Astrocyte of the spinal cord (primary cell): ENCODE measurements around the gene CHN2.
A peak's percentile ranks its signal among the peaks of the same experiment; 100 is the strongest.

Source experiments
- DNase-seq: peaks from one replicate; pipeline ENCODE4 v3.0.0; 2011; ENCODE audit warnings: low read depth, low spot score
- H3K4me3 ChIP-seq: 2 replicates; pipeline ENCODE4 v1.5.1; 2011; ENCODE audit warnings: low read depth, mild to moderate bottlenecking, low read length, moderate library complexity
- in situ Hi-C: cut with HindIII; loops from 2 replicates; pipeline ENCODE4 v1.10.0; 2017; ENCODE audit warnings: low sequenced_read_pairs
- TF ChIP-seq, protein P1 (sequence below): IDR thresholded peaks from 2 replicates; pipeline ENCODE4 v1.5.1; 2012; ENCODE audit warnings: low read depth, mild to moderate bottlenecking, low read length, inconsistent platforms

Gene CHN2

DNA sequence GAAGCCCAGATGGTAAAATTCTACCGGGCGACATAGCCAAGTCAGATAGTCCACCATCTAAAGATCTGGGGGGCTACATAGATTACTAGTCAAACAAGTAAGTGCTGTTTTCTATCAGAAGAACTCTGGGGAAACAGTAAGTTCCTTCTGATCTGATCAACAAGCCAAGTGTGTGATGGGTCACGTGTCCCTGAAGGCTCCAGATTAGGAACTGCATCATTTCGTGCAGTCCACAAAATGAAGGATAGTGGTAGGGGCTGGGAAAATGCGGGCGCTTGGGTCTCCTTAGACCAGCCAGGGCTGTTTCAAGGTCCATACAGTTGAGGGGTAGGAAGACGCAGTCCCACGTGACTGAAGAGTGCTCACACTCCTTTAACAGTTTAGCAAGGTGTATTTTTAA, 1.8 kb upstream of the CHN2 start:
- in situ Hi-C loops = no loop called here
- TF ChIP-seq, protein P1, sequence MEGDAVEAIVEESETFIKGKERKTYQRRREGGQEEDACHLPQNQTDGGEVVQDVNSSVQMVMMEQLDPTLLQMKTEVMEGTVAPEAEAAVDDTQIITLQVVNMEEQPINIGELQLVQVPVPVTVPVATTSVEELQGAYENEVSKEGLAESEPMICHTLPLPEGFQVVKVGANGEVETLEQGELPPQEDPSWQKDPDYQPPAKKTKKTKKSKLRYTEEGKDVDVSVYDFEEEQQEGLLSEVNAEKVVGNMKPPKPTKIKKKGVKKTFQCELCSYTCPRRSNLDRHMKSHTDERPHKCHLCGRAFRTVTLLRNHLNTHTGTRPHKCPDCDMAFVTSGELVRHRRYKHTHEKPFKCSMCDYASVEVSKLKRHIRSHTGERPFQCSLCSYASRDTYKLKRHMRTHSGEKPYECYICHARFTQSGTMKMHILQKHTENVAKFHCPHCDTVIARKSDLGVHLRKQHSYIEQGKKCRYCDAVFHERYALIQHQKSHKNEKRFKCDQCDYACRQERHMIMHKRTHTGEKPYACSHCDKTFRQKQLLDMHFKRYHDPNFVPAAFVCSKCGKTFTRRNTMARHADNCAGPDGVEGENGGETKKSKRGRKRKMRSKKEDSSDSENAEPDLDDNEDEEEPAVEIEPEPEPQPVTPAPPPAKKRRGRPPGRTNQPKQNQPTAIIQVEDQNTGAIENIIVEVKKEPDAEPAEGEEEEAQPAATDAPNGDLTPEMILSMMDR = no peak
- no peak for DNase-seq
- H3K4me3 ChIP-seq = no peak overlapping the region

- TF ChIP-seq, protein P1 = no peak
- H3K4me3 ChIP-seq = no peak overlapping the region
- in situ Hi-C loops = no loop called here
- no peak for DNase-seq
These were observed 1.0 kb upstream of the CHN2 start for GRCh38 chr7:29193316-29194205.

DNA sequence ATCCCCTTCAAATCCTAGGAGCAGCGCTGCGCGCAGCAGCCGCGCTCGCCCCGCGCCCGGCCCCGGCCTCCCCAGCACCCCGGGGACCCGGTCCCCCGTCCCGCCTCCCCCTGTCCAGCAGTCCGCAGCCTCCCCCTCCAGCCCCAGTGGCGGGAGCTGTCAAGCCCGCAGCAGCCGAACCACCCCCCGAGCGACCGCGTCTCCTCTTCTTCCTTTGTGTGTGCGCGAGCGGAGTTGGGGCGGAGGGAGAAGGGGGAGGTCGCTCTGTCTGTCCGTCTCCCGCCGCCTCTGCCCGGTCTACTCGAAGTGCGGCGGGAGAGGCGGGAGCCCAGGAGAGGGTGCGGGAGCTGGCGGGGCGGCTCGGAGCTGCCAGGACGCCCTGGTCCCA, 375 bp upstream of the CHN2 start:
- in situ Hi-C loops = no loop called here
- DNase-seq = no peak
- H3K4me3 ChIP-seq = peak overlapping the region; percentile 33
- TF ChIP-seq, protein P1 = no peak

DNA sequence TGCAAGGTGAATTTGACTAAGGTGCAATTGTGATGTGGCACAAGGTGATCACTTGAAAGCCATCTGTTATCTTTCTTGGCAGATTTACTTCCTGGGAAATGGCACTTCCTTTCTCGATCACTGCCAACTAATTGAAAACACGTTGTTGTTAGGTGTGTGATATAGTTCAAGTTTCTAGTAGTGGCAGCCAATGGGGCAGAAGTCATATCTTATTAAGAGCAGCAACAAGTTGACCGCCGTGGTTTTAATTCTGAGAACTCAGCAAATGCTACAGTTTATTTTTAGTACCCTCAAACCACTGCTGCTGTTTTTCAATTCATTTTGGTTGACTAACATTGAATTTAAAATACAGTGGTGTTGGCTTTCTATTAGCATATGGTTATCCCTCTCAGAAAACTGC, 1.6 kb downstream of the CHN2 start:
- in situ Hi-C loops = no loop called here
- no peak for DNase-seq
- TF ChIP-seq, protein P1 = no peak
- no peak overlapping the region for H3K4me3 ChIP-seq

- no peak for DNase-seq
- no peak overlapping the region for H3K4me3 ChIP-seq
- in situ Hi-C loops = no loop called here
- TF ChIP-seq, protein P1 = no peak
These were observed 2.5 kb downstream of the CHN2 start for GRCh38 chr7:29196971-29197595.

GRCh38 chr7:29197916-29198315, 3.3 kb downstream of the CHN2 start:
- DNase-seq = no peak
- H3K4me3 ChIP-seq = no peak overlapping the region
- TF ChIP-seq, protein P1 = no peak
- in situ Hi-C loops = no loop called here
